ENCODE data around the gene RBM33.

The RBM33 gene

GRCh38 chr7:155731871-155732270 lies 87.4 kb downstream of the RBM33 start:
- no peak for DNase-seq

- no peak for DNase-seq
Measured at GRCh38 chr7:155732286-155732685, 87.8 kb downstream of the RBM33 start.

- DNase-seq: no peak
Measured at GRCh38 chr7:155733582-155734444, 89.4 kb downstream of the RBM33 start.

GRCh38 chr7:155734445-155734809 lies 90.0 kb downstream of the RBM33 start:
- DNase-seq: no peak

- DNase-seq: no peak
Measured at GRCh38 chr7:155735442-155736115, 91.1 kb downstream of the RBM33 start.

GRCh38 chr7:155737590-155737989 lies 93.1 kb downstream of the RBM33 start:
- no peak for DNase-seq

GRCh38 chr7:155738104-155738503 lies 93.6 kb downstream of the RBM33 start:
- DNase-seq: no peak

GRCh38 chr7:155738652-155739537 lies 94.4 kb downstream of the RBM33 start:
- DNase-seq: peak; percentile 60

GRCh38 chr7:155739538-155740143 lies 95.2 kb downstream of the RBM33 start:
- no peak for DNase-seq

- DNase-seq: no peak
Measured at GRCh38 chr7:155741082-155741481, 96.6 kb downstream of the RBM33 start.

- DNase-seq: no peak
Measured at GRCh38 chr7:155741805-155742204, 97.3 kb downstream of the RBM33 start.

- no peak for DNase-seq
Measured at GRCh38 chr7:155743177-155743576, 98.7 kb downstream of the RBM33 start.

GRCh38 chr7:155744971-155745683 lies 100.7 kb downstream of the RBM33 start:
- no peak for DNase-seq

GRCh38 chr7:155745737-155746136 lies 101.3 kb downstream of the RBM33 start:
- no peak for DNase-seq

GRCh38 chr7:155746188-155746587 lies 101.7 kb downstream of the RBM33 start:
- DNase-seq: no peak

- DNase-seq: no peak
Measured at GRCh38 chr7:155747209-155747608, 102.7 kb downstream of the RBM33 start.

GRCh38 chr7:155749578-155749977 lies 105.1 kb downstream of the RBM33 start:
- DNase-seq: no peak

- DNase-seq: no peak
Measured at GRCh38 chr7:155750255-155751125, 106.0 kb downstream of the RBM33 start.

- no peak for DNase-seq
Measured at GRCh38 chr7:155751409-155751808, 106.9 kb downstream of the RBM33 start.

GRCh38 chr7:155752756-155753445 lies 108.4 kb downstream of the RBM33 start:
- DNase-seq: no peak
